Measurements from ENCODE around the gene EPHB1.

The EPHB1 gene

DNA sequence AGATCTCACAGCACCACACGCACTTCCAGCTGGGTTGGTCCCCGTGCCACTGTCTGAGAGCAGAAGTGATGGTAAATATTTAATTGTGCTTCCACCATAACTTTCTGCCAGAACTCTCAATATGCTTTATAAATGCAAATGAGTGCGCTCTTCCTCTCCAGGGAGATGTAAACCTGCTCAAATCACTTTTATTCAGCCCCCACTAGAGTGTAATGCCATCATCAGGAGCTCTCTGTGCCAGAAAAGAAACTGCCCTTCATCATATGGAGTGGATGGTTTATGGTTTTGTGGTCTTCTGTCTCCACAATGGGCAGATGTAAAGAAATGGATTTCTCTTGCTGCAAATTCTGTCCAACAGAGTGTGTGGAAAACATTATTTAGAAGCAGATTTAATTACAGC is 127.0 kb downstream of the EPHB1 start:
- no peak for DNase-seq

DNA sequence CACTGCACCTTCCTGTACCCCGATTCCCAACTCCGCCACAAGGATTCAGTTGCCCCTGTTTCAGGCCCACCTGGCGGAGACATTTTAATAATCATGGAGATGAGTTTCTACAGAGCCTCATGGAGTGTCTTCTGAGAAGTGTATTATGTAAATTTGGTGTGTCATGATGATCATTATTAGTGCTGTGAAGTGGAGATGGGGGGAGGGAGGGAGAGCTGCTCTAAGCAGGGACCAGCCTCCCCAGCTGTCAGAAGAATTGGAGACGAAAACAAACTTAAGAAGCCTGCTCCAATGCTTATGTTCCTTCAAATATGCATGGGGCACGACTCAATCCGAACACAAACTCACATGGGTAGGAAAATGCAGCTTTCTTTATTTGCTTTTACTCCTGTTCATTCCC is 127.8 kb downstream of the EPHB1 start:
- DNase-seq, result no peak

DNA sequence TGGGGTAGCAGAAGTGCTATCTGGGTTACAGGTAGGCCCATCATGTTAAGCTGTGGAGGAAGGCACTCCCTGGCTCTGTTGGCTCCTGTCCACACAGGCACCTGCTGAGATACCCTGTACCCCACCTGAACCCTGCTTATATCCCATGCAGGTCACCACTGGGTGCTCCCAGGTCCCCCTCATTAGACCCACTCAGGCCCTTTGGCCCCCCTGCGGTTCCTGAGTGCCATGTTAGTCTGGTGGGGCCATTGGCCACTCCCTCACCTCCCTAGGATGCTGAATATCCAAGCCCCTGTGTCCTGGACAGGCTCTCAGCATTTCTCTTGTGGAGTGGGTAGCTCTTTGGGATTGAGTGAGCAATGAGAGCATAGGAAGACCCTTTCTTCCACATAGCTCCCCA is 128.2 kb downstream of the EPHB1 start:
- DNase-seq, result no peak

DNA sequence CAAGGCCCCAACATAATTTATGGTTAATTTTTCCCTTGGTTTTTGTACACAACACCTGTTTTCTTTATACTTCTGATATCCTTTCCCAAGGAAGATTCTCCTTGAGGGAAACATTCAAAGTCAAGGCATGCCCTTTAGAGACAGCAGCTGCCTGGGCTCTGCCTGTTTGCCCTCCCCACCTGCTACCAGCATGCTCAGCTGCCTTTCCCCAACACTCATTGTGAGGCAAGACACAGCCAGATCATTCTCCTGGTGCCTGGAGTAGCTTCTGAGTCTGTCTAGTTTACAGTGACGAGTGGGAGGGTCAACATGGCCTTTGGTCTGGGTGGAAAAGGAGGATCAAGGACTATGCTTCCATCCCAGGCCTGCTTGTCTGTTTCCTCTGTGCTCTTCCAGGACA is 132.5 kb downstream of the EPHB1 start:
- no peak for DNase-seq

DNA sequence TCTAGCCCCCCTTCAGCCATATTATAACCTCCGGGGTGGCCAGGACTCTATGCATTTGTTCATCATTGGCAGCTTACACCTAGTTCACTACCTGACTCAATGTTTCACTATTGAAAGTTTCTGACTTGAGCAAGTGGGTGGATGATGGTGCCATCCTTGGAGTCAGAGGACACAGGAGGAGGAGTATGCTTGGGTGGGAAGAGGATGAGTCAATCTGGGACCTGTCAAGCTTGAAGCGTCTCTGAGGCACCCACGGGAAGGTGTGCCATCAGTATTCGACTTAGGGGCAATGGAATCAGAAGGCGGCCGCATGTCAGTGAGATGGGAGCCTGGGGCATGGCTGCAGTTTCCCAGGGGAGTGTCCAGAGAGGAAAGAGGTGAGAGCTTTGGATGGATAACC is 133.3 kb downstream of the EPHB1 start:
- DNase-seq, result no peak

DNA sequence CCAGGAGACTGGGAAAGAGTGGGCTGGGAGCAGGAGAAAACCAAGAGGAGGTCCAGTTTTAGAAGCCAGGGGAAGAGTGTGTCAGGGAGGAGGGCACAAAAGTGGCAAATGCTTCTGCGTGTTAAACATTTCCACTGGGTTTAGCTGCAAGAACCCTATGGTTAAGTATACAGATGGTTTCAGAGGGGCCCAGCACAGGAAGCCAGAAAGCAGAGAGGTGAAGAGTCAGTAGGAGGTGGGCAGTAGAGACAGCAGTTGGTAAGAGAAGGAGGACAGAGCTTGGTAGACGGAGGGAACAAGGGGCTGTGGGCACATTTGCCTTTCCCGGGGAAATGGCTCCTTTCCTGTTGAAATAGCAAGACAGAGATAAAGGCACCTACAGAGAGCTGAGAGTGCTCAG is 133.8 kb downstream of the EPHB1 start:
- no peak for DNase-seq

DNA sequence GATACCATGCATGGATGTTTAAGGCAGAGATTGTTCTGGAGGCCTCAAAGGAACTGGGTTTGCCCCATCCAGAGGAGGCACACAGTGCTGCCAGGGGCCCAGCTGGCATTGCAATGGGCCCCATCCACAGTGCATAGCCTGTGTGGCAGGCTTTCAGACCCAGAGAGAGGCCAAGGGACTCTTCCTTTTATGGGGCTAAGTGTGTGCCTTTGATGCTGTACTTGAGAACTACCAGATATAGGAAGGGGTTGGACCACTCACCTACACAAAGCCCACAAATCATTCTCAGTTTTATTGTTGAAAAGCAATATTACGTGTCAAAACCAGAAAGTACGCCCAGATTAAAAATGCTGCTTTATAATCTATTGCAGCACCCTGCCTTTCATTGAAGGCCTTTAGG is 134.9 kb downstream of the EPHB1 start:
- no peak for DNase-seq

DNA sequence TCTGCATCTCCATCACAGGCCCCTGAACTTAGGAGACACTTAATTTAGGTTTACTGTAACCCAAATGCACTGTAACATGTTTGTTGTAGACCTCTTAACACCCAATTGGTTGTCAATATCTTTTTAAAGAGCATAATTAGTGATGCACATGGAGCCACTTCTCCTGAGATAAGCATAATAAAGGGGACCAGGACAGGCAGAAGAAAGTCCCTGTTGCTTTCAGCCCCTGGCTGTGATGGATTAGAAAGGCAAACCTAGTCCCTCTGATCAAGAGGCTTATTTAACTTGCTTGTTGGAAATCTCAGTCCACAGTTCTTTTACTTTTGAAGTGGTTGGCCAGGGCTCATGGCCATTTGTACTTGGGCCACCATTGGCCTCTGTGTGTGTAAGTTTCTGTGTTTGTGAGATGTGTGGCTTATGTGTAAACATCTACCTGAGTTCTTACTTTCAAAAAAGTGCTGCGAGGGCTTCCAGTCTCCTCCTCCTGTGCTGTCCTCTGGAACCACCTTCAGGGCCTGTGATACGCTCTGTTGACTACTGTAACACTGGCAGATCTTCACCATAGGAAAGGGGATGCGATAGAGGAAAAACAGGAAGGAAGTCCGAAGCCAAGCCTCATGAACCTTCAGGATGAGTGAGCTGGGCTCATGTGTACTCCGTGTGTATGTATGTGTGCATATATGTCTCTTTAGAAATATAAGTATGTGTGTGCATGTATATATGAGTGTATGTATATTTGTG is 136.2 kb downstream of the EPHB1 start:
- no peak for DNase-seq

DNA sequence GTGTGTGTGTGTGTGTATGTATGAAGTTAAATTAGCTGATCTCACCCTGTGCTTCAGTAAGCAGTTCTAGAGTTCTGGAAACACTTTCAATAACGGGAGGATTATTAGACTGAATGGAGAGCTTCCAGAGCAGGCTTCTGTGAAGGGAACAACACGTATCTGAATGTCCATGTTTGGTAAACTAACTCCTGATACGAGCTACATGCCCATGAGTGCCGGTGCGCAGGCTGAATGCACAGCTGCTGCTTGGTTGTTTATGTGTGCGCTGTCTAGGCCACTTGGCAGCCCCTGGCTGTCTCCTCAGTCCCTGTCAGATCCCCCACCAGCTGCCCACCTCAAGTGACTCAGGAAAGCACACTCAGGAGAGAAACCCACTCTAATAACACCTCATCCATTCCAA is 137.0 kb downstream of the EPHB1 start:
- no peak for DNase-seq

DNA sequence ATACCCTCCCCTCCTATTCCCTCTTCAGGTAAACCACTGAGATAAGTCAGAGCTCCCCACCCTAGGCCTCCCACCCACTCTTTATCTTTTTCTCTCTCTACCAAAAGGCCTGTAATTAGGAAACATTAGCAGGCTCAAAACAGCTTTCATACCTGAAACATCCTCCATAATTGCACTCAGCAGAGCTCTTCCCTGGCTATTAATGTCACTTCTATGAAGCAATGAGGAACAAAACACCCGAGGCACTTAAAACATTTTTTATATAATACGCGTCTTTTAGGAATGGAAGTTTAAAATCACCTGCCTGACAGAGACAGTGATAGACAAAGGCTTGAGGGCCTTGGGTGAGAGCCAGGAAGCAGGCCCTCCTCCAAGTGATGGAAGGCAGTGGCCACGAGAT is 138.9 kb downstream of the EPHB1 start:
- DNase-seq, result no peak

DNA sequence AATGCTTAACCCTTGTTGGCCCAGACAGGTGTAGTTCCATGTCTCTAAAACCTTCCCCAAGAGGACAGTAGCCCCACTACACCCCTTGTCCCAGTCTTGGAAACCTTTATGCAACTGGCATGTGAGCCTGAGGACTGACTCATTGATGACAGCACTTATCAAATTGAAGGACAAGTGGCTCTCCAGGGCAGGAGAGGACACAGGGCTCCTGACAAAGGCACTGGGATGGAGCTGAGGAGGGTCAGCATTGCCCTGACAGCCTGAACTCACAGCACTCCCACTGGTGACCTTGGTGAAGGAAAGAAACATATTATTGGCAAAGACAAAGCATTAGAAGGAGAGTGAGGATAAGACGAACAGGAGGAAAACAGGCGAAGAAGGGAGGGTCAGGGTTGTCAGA is 139.9 kb downstream of the EPHB1 start:
- DNase-seq, result no peak

DNA sequence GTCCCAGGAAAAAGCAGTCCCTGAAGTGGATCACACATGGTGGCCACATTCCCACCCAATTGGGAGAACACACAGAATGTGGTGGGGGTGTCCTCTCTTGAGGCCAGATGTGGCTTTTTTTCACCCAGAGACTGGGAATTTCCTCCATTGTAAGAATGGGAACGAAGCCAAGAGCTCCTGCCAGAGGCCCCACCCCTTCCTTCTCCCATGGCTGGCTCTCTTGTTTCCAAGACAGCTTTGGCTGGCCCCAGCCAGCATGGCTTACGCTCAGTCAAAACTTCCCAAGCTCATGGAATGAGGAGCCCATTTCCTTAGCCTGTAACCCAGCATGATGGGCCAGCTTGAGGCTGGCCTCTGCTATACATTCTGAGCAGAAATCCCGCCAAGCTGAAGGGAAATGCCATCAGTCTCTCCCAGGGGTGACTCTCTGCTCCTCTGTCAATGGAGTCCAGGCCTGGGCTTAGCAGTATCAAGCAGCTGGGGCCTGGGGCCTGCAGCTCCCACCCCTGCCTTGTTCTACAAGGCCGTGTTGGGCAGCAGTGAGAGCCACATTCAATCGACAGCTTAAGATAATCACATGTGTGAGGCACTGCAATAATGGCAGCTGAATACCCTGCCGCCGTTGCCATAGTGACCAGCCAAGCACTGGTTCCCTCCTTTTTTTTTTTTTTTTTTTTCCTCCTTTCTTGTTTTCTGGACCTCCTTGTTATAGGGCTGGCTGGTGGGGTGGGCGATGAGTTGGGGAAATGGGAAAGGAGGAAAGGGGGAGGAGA is 142.4 kb downstream of the EPHB1 start:
- DNase-seq, result no peak

DNA sequence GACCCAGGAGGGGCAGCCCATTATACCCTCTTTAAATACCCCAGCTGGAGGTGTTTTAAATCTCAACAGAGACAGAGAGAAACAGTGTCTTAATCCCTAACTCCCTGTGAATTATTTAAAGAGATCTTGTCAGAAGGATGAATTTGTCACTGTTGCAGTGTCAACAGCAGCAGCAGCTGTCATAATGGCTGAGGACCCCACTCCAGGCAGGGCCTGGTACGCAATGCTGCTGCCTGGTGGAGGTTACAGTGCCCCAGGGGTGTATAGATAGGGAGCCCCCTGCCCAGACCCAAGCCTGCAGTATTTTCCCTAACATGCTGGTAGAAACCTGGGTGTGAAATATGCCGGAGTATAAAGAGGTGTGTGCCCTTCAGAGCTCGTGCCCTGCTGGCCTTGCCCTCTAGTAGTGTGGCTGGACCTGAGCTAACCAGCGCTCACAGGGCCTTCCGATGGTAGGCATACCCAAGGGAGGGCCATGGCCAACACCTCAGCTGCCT is 143.0 kb downstream of the EPHB1 start:
- DNase-seq, result no peak

DNA sequence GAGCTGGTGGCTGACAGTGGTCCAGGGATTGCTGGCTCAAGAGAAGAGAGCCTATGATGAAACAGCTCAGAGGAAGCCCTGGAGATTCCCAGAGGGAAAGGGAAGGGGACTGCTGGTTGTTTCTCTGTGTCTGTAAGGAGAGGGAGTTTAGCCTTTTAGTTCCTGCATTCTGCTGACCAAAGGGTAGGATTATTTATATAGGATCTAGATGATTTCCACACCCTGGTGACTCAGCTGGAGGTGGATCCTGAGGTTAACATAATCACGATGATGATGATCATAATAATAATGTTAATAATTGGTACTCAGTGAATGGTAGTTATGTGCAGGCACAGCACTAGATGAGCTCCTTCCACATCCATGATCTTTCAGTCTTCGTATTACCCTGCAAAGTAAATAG is 144.9 kb downstream of the EPHB1 start:
- no peak for DNase-seq

DNA sequence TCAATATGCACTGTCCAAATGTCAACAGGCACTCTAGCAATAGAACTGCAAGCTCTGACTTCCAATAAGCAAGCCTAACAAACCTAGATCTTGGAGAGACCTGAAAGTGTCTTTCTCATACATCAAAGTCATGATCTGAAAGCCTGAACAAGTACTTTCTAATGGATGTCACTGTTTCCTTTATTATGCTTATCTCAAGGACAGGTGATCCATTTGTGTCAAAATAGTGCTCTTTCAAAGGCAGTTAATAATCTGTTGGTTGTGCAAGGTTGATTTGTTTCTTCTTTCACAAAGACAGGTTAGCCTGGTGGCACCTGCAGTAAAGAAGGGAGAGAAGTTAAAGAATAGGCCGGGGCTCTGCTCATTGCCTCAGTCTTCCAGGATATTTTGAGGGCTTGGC is 146.8 kb downstream of the EPHB1 start:
- no peak for DNase-seq

DNA sequence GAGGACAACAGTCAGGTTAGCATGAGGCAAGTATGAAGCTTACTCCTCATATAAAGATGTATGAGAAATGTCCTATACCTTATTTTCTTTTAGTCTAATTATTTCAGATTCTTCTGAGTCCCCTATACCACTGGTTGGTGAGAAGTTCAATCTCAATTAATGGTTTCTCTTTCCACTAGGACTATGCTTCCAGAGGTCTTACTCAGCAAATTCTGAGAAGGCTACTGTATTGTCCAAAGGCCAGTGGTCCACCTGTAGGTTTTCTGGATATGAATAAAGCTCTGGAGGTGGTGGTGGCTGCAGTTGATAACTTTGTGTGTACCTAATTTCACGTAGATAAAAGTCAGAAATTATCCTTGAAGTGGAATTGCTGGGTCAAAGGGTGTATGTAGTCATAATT is 149.4 kb downstream of the EPHB1 start:
- DNase-seq, result no peak

DNA sequence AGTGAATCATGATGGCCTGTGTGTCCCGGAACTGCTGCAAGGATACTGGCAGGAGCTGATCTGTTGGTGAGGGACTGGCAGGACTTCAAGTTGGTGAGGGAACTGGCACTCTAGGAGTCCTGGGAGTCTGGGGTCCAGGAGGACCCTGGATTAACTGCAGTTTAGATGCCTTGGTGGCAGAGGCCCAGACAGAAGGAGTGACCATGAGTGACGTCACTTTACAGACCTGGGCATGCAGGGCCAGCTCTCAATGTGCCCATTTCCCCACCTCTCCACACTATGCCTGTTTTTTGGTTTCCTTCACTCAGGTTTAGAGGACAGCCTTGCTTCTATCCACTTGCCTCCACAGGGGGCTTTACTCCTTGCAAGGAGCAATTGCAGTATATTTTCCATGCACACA is 154.1 kb downstream of the EPHB1 start:
- DNase-seq, result no peak

DNA sequence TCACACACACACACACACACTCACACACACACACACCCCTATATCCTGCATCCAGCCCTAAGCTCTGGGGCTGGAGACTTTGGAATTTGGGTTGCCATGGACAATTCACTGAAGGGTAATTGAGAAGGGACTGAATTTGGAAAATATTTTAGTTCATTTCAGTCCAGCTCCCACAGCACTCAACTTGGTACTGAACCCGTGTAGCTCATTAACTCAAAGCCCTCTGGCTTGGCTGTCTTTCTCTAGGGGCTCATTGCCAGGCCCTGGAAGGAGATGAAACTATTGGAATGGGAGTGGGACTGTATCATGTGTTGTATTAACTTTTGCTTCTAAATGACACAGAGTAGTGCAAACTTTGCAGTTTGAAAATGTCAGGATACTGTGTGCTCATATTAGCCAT is 157.3 kb downstream of the EPHB1 start:
- DNase-seq, result no peak

DNA sequence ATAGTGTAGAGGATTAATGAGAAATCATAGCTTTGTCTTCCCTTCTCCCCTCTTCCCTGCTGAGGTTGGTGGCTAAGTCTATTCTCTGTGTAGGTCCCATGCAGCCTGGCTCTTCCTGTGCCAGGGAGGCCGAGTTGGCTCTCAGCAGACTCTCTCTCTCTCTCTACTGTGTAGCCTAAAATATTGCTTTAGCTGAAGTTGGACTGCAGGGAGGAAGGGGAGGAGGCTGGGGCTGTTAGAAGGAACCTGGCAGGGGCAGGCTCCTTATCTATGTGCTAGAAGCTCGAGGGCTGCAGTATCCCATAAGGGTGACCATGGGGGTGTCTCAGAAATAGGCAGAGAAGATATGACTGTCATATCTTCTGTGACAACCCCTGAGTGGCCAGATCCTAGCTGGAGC is 160.8 kb downstream of the EPHB1 start:
- DNase-seq, result no peak

DNA sequence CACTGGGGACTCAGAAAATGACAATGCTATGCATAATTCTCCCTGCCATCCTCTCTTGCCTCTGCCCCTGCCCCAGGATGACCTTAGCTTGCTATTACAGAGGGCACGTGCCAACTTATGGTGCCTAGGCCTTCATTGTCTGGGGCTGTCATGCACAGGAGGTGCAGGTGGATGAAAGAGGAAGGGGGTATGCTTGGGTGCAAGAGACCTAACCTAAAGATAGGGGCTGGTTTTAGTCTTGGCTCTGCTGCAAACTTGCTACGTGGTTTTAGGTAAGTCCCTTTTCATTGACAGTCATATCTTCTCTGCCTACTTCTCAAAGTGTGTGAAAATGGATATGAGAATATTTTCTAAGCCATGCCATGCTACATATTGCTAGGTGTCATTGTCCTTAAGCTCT is 161.3 kb downstream of the EPHB1 start:
- DNase-seq, result no peak

DNA sequence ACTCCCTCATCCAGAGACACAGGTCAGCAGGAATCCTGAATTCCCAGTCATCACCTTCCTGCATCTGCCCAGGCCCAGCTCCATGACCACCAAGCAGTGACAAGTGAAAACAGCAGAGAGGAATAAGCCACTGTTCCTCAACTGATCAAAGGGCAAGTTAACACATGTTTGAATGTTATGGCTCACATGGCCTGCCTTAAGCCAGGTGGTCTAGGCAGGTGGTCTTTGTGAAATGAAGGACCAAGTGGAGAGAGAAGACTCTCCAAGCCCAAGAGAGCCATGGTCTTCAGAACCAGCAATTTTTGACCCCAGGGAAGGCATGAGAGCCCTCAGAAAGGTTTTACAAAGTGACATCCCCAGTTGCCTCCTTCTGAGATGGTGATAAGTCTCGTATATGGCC is 161.8 kb downstream of the EPHB1 start:
- DNase-seq, result no peak

DNA sequence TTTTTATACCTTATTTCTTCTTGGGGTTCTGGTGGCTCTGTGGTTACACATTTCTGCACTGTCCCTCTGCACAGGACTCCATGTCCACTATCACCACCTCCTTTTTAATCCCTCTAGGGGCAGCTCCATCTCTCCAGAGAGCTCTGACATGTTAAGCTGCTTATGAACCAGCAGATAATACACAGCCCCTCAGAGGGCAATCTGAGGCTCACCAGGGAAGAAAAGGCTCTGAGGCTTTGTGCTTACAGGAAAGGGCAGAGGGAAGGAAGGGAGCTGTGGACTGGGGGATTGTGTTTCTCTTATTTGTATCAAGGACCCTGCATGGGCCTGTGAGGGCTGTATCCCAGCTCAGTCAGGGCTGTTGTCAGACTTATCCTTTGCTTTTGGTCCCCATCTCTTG is 164.5 kb downstream of the EPHB1 start:
- DNase-seq, result no peak

DNA sequence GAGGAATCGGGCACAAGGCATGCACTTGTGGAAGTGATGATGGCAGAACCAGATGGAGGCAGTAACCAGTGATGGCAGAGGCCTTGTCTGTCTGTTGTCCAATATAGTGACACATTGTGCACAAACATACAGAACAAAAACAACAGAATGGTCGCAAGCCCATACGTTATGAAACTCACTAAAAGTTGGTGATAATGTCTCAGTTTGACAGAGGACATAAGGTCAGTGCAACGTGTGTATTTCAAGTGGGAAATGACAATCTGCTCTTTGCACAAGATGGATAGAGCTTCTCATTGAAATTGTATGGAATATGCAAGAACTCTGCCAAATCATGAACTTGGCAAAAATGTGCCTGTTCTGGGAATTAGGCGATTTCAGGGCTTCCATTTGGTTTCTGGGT is 169.2 kb downstream of the EPHB1 start:
- no peak for DNase-seq

DNA sequence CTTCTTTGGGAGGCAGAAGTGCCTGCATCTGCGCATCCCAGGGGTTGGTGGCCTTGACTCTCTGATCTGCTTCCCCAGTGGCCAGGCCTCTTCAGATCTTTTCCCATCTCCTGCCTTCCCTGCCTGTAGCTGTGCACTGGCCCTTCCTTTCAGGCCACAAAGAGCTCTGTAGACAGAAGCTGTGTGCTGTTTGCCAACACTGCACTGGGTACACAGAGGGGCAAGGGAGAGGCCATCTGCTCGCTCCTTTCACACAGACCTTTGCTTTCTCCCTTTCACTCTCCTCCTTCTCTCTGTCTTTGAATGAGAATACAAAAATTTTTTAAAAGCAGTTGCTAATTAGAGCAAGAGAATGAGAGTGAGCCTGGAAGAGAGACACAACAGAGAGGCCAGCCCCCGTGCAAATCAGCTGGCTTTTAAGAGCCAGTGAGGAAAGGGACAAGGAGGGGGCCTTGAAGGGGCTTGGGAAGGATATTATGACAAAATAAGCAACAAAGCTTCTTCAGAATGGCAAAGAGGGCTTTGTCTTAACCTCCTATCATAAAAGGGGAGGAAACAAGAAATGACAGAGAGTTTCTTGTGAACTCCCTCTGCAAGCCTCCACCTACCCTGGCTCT is 170.9 kb downstream of the EPHB1 start:
- DNase-seq, result no peak

All from CD4-positive, alpha-beta T cell treated with Interleukin-17A for 1 hour (primary cell).